Stimulated activated CD4-positive, alpha-beta T cell treated with anti-CD3 and anti-CD28 coated beads, Interleukin-12 subunit alpha, Interleukin-12 subunit beta, amount 100 ng/mL, for 4 hours (primary cell): ENCODE results near the gene LAMB2.

ENCODE experiments used
- DNase-seq: peaks from one replicate; pipeline ENCODE4 v3.0.0-alpha.2; 2020

The LAMB2 gene

DNA sequence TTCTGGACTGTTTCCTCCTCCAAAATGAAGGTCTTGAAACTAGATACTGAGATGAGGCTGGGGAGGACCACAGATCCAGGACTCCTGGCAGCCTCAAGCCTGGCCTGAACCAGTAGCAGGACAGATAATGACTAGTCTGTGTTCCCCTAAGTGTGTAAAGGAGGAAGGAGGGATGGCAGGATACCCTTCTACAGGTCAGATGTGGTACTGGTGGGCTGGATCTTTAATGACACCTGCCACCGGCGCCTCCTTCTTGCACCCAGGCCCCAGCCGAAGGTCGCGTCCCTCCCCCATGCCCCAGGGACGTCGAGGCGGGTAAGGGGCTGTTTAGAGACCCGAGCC lies 12.8 kb downstream of the LAMB2 start:
- no peak for DNase-seq

DNA sequence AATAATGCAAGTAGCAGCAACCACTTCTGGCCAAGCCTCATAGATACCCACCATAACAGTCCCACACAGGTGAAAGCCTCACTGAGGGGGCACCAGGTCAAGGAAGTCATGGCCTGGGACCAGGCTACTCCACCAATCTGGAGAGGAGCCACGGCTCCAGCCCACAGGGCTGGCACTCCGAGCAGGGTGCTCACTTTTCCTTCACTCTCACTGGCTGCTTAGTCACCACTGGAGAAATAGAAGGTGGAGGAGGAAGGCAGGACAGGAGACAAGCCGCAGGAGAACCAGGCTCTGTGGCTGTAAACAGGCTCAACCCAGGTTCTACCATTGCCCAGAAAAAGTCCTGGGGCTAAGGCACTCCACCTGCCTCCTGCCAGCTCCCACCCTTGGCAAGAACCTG lies 13.4 kb downstream of the LAMB2 start:
- DNase-seq = no peak

GRCh38 chr3:49119036-49119435 lies 13.8 kb downstream of the LAMB2 start:
- no peak for DNase-seq

- no peak for DNase-seq
Observed at GRCh38 chr3:49112262-49112661, 20.6 kb downstream of the LAMB2 start.

DNA sequence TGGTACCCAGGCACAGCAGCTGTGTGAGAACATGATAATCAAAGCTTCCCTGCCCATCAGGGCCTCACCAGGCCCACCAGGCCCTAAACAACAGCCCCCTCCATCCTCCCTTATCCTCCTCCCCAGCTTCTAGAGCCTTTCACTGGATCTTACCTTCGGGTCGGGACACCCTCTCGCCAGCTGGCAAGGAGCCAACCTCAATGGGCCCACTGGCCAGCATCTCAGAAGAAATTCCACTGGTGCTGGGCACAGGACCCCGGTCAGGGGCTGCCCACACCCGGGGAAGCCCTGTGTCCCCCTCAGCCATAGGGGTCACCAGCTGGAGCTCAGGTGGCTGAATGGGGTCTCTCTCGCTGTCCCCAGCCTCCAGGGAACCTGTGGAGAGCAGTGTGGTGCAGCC lies 21.5 kb downstream of the LAMB2 start:
- DNase-seq = no peak

DNA sequence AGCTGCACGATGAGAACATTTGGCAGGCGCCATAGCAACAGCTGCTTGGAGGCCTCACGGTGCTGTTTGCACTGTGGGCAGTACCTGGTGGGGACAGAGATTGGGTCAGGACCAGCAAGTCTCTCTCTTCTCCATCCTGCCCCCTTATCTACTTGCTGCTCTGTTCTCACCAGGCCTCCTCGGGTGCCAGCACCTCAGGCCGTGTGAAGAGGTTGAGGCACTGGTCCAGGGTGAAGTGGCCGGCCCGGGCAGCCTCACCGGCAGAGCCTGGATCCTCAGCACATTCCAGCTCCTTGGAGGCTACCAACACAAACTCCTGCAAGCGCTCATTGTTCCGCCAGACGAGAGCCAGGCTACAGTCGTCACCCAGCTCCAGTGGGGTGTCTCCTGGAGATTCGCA lies 22.1 kb downstream of the LAMB2 start:
- no peak for DNase-seq

GRCh38 chr3:49108346-49108745 lies 24.5 kb downstream of the LAMB2 start:
- DNase-seq = no peak

GRCh38 chr3:49104427-49105291 lies 28.2 kb downstream of the LAMB2 start, which contains the start of gene QARS1:
Gene QARS1 (minus strand): TSS chr3:49104757. CDS start chr3:49104733, 24 bp downstream.
- DNase-seq = peak; percentile 85

- DNase-seq = no peak
Observed at GRCh38 chr3:49104052-49104426, 28.8 kb downstream of the LAMB2 start.

DNA sequence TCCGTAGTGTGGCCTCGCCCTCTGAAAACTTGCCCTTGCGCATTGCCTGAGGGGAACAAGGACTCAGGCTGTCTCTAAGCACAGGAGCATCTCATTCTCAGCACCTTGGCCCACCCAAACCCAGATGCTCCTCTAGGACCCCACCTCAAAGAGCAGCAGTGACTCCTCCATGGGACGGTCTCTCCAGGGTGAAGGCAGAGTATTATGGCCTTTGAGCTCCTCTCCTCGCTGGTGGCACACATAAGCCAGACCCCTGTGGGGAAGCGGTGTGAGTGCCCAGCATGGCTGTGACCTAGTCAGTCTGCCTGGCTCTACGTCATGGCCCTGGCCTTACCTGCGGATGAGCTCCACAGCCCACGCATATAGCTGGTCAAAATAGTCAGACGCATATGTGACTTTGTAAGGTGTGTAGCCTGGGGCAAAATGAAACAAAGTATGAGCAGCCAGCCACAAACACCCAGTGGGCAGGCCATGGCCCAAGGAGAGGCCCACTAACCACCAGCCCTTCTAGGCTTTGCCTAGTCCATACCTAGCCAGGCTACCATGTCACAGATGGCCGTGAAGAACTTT lies 32.7 kb downstream of the LAMB2 start:
- DNase-seq = no peak

DNA sequence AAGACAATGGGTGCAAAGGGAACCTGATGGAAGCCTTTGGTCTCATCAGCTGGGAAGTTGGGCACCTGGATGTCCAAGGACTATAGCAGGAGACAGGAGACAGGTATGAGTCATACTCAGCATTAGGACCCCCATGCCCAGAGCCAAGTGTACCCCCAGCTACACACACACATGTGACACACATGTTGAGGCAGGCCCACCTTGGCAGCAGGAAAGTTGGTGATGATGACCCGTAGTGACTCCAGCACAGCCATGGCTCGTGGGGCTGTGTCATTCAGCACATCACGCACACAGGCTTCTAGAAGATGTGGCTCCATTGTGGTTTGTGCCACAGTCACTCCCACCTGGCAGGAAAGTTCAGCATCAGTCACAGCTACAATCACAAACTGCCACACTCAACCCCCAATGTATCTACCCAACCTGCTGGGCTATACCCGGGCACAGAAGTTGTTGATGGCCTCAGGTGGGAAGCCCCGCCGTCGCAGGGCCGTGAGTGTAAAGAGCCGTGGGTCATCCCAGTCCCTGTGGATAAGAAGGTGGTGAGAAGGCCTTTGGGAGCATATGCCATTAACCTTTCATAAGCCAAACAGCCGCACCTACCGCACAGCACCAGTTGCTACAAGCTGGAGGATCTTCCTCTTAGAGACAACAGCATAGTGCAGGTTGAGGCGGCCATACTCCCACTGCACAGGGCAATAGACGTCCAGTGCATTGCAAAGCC lies 33.8 kb downstream of the LAMB2 start:
- no peak for DNase-seq

DNA sequence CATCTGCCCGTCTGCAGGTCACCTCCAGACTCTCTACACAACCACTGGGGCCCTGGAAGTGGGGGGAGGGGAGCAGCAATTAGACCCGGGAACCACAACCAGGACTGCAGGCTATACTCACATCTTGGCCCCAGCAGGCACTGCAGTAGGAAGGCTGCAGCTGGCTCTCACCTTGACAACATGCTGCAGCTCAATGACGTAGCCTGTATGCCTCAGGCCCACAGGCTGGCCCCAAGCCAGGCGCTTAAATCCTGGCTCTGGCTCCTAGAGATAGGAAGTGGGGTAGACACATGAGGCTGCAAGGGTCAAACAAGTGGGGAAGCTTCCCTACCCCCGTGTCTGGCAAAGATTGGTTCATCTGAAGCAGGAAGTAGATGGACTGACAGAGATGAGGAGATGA lies 34.4 kb downstream of the LAMB2 start:
- DNase-seq = no peak

DNA sequence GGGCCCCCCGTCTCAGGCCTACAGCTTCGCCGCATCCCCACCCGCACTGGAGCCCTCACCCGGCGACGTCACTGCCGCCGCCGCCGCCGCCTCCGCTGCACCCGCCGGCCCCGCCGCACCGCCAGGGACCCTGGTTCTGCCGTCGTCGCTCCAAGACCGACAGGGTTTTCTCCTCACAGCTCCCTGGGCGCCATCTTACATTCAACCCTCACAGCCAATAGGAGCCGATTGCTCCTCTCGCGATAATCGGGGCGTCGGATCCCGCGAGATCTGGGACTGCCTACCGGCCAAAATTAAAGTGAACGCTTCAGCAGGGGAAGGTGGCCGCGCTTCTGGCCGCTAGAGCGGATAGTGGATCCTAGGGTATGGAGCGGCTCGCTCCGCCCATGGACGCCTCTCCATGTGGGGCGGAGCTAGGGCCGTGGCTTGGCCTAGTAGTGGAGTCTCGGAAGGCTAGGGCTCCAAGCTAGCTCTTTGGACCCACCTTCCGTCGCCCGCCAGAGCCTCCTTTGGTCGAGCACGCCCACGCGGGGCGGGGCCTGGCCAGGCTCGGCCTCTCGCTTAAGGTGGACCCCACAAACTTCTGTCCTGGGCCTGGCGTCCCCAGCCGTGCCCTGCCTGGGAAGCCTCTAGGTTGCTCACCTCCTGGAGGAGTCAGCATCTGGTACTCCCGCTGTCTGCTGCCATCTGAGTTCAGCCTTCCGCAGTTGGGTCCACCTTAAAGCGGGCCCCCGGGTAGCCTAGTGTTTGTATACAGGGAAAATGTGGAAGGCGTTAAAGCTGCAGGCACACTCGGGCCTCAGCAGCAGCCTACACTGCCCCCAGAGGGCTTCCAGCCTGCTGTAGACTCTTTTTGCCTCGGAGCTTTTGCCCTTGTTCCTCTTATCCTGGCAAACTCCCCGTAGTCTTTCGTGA lies 38.7 kb downstream of the LAMB2 start, which contains the start of gene QRICH1:
TSS of gene QRICH1 (minus strand) at position 219 of the 915 bp plus-strand sequence. CDS start 17,054 bp downstream, outside the sequence.
- peak; percentile 90 for DNase-seq

DNA sequence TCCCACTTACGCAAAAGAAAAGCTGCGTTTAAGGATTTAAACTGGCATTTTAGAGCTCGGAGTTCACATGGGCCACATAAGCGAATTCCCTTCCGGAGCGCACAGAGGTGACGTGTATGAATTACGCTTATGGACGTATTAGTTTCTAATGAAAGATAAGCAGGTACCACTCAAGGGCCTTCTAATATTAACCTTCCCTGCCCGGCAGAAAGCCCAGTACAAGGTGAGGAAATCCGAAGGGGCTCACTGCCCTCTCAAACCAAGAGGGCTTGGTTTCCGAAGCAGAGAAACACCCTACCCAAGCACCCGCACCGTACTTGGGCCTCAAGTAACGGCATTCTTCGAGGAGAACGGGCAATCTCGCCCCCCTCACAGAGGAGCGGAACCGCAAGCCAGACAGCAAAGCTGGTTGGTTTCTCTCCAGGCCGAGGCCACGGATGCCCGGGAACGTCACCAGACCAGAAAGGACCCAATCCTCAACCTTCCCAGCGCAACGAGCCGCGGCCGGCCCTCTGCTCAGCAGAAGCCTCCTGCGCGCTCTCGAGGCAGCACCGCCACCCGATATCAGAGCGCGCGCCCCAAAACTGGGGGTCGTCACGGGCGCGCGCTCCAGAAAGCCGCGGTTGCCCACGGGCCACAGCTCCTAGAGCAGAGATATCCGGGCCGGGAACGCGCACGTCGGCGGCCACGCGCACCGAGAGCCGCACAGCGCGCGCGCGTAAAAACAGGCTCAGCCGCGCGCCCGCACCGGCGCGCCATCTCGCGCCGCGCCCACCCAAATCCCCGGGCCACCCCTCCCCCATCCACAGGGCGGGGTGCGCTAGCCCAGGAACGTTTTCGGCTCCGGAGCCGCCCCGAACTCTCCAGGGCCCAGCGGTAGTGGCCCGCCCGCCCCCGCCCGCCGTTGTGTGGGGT lies 39.7 kb downstream of the LAMB2 start:
- peak; percentile 79 for DNase-seq

DNA sequence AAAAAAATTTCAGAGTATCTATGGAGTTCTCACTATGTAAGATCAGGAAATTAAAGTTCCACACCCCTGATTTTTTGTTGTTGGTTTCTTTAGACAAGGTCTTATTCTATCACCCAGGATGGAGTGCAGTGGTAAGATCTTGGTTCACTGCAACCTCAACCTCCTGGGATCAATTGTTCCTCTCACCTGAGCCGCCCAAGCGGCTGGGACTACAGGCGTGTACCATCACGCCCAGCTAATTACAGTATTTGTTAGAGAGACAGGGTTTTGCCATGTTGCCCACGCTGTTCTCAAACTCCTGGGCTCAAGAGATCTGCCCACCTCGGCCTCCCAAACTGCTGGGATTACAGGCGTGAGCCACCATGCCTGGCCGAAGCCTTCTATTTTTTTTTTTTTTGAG lies 51.4 kb downstream of the LAMB2 start:
- no peak for DNase-seq

DNA sequence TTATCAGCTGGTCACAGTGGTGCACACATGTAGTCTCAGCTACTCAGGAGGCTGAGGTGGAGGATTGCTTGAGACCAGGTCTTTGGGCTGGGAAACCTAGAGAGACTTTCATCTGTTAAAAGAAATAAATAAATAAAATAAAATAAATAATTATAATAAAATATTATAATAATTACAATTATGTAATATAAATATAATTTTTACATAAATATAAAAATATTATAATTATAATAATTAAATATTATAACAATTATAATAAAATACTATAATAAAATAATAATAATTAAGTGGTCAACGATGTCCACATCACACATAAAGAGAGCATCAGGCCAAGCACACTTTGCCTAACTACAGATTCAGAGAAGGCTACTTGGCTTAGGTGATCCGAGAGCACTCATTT lies 53.6 kb downstream of the LAMB2 start:
- no peak for DNase-seq

- no peak for DNase-seq
Observed at GRCh38 chr3:49076646-49077045, 56.2 kb downstream of the LAMB2 start.

DNA sequence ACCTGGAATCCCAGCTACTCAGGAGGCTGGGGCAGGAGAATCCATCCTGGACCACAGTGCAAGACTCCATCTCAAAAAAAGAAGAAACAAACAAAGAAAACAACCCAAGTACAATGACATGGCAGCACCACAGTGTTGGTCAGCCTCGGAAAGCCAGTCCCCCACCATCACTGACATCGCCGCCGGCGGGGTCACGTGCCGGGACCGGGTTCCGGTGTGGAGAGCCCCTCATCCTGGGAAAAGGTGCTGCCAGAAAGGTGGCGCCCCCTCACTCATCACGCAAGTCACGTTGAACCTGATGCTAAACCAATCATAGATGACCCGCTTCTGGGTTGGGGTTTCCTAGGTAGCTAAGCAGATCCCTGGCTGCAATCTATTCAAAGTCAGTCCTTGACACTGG lies 56.7 kb downstream of the LAMB2 start:
- no peak for DNase-seq
